Stimulated activated CD8-positive, alpha-beta memory T cell treated with anti-CD3 and anti-CD28 coated beads, Interleukin-15, amount 100 ng/mL, for 24 hours (primary cell): ENCODE data around the gene CRNKL1.
"Not testable (repeated sequence)": the region's sequence is repeated elsewhere in the genome, so short reads cannot be mapped to it uniquely, and the experiment has no call there.

Source experiments
- DNase-seq: peaks from one replicate; pipeline ENCODE4 v3.0.0-alpha.2; 2020; ENCODE audit warnings: low read depth

The CRNKL1 gene

DNA sequence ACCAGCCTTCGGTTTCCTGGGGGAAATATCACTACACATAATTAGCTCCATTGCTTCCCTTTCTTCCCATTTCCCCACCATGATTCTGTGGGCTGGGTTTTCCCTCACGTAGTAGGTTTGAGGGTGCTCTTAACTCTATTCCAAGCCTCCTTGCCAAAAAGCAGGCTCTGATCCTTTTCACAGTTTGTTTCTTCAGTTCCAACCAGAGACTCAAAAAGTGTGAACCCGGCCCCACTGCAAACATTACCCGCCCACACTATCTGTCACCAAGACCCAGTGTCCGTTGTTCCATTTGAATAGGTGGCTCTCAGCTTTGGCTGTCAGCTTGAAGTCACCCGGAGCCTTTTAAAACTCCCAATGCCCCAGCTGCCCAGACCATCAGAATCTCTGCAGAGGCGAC, 46.9 kb downstream of the CRNKL1 start:
- no peak for DNase-seq

DNA sequence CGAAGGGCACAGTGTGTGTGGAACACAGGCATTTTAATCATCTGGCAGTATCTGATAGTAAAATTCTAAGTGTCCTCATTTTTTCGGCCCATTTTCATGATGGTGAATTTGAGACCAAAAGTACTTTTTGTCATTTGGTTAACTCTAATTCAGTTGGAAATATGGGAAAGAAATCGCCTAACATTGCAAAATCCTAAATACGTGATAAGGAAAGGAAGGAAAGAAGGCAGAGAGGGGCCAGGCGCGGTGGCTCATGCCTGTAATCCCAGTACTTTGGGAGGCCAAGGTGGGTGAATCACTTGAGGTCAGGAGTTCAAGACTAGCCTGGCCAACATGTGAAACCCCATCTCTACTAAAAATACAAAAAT, 48.3 kb downstream of the CRNKL1 start:
- DNase-seq, result not testable (repeated sequence)

DNA sequence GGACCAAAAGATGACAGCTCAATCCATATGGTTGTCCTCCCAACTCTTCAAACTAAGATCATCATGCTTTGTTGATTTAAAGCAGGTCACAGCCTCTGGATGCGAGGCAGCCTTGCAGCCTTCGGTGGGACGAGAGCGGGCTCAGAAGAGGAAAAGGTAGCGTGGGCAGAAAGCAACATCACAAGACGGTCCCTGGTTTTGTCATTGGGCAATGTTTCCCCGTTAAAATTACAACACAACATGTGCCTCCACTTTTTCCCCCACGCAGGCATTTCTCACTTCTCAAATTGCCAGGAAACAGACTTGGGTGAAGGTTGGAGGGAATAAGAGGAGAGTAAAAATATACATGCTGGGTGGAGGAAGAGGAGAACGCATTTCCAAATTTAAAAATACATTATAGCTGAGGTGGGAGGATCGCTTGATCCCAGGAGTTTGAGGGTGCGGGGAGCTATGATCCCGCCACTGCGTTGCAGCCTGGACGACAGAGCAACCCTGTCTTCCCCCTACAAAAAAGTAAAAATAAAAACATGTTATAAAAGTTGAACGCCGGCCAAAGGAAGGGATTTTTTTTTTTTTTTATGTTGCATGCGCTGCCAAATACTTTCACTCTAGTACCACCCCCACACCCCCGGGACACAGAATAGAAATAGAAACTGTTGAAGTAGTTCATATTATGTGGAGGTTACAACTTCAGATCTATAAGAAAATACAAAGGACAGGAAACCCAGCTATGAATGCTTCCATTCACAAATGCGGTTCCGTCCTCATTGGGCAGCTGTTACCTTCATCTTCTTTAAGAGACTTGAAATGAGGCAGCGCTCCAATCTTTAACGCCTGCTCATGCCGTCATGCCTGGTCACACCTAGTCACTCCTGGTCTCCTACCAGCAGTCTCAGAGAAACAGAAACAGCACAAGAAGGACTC, 49.0 kb downstream of the CRNKL1 start:
- DNase-seq, result no peak

DNA sequence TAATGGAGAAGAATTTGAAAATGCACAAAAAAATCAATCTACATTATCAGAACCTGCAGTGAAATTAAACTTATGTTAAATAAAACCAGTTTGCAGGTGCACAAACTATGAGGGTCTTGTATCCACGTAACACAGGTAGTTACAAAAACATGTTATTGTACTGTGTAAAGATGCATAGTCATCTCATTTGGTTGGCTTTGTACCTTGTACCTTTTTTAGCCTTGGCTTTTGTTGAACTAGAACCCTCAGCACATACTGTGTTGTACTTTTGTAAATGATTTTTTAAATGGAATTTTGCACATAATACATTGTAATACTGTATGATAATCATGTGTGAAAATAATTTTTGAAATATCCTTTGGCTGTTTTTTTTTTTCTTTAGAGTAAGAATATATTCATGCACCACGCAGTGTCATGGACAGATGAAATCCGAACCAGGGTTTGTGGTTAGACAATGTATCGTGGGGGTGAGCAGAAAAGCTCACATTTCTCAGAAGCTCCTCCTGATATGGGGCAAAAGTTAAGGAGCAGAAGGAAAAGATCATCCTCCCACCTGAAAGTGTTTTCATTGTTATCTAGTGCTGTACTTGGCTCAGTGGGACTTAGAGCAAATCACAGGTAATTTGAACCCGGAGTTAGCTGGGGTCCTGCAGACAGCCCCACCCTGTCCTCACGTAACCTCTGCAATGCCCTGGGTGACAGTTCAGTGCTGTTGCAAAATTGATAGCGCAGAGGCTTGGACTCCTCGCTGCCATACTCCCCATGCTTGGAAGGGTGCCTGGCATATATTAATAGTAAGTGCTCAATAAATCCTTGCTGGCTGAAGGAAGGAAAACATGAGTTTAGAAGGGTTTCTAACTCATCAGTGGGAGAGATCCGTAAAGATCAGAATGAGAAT, 49.9 kb downstream of the CRNKL1 start:
- no peak for DNase-seq

DNA sequence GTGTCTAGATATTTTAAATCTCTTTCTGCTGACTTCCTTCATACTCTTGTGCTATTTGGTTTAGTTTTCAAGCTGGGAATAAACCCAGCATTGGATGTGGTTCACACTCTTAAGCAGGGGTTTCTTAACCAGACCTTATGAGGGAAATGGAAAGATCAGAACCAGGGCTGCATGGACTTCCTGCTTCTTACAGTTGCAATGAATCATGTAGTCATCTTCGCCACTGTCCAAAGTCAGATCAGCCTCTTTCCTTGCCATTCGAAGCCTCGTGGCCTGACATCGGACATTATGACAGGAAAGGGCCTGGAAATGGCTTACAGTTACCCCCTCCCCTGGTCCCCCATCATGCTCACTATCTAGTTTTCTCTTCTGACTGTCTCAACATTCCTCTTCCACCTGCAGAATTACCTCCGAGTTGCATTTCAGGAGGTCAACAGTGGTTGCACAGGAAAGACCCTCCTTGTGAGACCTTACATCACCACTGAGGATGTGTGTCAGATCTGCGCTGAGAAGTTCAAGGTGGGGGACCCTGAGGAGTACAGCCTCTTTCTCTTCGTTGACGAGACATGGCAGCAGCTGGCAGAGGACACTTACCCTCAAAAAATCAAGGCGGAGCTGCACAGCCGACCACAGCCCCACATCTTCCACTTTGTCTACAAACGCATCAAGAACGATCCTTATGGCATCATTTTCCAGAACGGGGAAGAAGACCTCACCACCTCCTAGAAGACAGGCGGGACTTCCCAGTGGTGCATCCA, 51.9 kb downstream of the CRNKL1 start:
- no peak for DNase-seq

DNA sequence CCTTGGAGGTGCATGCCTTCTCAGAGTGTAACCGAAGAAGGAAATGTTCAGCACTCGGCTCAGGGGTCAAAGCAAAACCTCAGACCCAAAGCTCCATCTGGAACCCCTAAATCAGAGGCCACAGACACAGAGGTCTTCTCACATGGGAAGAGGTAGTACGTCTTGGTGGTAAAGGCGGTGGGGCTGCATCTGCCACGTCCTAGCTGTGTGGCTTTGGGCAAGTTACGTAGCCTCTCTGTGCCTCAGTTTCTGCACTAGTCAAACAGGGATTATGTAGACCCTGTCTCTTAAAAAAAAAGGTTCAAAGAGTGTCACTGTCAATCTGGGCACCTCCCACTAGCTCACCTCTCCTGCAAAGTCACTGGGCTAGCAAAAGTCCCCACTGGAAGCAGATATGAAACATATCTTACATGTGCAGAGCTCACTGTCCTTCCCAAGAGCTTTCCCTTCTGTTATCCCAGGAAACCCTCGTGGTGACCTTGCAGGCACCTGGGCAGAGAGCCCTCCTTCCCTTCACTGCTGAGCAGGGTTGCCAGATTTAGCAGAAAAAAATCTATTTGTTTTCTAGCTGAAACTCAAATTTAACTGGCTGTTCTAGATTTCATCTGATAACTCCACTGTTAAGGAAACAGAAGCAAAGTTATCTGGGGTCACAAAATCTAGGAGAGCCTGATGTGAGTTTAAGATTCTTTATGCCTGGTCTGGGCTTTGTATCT, 53.1 kb downstream of the CRNKL1 start:
- no peak for DNase-seq

DNA sequence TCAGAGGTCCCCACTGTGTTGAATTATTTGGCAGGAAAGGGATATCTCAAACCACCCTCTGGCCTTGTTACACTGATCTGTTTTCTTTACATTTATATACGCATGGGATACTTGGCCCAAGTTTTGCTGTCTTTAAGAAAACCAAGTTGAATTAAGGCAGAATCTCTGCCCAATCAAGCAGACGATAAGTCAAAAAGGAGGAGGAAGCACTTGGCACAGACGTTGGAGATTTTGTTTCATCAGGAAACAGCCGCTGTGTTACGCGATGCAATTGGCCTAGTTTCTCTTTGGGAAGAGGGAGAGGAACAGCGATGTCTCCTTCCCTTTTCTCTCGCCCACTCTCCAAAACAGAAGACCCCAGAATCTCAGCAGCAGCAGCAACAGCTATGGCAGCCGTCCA, 55.3 kb downstream of the CRNKL1 start:
- no peak for DNase-seq

DNA sequence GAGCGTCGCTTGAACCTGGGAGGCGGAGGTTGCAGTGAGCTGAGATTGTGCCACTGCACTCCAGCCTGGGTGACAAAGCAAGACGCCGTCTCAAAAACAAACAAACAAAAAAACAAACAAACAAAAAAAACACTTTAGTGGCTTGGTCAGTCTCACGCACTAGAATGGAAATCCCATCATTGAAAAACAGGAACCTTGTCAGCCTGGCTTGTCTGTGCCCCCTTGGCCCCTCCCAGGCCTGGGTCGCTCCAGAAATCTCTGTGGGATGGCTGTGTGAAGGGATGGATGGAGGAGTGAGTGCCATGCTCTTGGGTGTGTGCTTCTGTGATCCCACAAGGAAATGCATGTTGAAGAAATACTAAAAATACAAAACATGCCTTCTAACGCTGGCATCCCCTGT, 56.0 kb downstream of the CRNKL1 start:
- DNase-seq, result no peak

DNA sequence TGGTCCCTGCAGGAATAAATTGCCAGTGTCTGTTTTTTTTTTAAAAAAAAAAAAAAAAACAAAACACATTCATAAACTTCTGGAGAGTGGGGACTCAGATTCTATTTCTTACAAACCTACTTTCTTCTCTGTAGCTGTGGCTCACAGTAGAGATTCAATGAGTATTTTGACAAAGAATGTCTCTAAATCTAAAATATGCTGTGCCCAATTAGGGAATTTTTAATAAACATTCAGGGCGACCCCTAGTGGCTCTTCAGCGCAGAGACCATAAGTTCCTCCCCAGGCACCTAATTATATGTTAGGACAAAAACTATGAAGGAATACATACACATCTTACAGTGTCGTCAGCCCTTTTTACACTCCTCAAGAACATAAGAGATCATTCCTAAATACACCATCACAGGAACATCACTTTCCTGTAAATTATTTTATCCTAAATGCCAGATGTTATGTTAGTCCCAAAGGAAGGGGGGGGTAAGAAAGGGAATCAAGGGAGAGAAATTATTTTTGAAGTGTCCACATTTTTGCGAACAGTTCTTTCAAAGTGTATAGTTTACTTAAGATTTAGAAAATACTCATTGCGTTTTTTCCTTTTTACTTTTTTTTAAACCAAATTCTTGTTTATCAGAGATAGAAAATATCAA, 56.9 kb downstream of the CRNKL1 start:
- no peak for DNase-seq

DNA sequence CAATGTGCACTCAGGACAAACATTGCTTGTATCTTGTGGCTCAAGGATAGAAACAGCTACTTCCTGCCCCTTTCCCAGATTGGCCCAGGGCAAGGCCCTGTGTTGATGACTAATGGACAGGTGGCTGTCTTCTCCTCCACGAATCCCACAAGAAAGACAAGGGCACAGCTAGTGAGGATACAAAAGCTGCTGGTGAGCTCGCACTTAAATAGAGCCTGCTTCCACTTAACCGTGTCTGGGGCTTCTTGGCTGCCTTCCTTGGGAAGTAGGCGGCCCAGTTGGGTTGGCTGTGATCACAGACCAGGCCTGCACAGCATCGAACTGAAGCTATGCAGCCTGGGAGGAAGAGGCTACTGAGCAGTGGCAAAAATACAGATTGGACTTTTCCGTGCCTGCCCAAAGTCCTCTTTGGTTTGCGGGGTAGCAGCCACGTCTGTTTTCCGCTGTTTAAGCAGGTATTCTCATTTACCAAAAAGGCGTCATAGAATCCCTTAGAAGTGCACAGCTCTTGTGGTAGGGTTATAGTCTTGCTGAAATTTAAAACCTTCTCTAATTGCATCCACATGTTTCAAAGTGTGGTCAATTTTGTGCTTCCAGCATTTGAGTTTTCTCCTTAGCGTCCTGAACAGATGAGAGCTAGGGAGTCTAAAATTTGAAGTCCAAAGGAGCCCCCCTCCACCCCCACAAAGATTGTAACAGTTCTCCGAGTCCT, 58.2 kb downstream of the CRNKL1 start:
- no peak for DNase-seq

DNA sequence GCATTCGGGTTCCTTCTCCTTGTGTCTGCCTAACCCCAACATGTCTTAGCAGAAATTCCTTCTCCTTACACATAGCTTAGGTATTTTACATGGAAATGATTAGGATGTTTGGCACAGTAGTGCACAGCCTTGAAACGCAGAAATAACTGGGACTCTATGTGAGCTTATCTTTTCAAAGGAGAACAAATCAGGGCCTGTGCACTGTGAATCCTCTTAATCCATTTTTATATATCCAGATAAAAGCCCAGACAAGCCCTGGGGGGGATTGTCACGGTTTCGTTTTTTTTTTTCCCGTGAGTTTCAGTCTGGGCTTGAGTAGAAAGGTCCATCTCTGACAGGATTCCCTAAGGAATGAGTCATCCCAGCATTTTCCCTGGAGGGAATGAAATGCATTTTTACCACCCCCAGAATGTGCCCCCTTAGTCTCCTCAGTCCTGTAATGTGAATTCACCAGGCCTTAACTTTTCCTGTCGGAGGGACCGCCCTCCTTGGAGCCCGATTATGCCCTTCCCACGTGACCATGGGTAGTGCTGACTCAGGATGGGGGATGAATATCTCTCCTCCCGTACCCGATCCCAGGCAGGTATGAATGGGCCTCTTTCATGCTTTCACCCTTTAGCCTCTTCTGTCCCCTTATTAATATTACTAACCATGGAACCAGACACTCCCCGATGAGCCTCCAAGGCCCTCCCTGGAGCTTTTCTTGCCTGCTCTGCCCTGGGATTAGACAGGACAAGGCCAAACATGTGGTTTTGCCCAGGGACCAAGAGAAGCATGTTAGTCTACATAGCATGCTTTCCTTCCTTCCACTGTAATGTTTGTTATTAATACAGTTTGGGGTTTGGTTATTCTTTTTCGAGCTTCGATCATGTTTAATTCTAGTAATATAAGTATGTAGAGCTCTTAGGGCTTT, 59.0 kb downstream of the CRNKL1 start:
- DNase-seq, result no peak

DNA sequence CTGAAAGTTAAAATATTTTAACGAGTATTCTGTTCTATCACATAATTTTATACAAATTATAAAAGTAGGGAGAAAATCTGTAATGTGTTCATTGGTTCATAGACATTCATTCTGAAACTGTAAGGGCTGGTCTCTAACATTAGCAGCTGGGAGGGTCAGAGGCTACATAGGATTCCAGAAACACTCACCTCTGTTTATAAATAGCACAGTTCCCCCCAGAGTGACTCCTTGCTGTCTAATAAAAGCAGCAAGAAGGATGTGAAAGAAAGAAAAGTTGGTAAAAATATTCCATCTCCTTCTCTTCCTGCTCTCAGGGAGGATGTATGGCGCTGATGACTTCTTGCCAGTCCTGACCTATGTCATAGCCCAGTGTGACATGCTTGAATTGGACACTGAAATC, 60.4 kb downstream of the CRNKL1 start:
- no peak for DNase-seq

DNA sequence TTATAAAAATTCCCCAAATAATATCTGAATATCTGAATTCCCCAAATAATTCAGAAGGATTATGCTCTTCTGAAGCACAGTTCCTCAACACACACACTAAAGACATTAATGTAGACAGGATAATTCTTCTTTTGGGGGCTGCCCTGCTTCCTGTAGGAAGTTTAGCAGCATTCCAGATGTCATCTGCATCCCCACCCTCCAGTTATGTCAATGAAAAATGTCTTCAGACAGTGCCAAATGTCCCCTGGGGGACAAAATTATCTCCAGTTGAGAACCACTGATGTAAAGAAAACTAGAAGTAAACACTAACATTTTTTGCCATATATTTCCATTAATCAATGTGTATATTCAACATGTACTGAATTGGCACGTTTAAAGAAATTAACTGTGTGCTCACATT, 61.0 kb downstream of the CRNKL1 start:
- DNase-seq, result no peak

DNA sequence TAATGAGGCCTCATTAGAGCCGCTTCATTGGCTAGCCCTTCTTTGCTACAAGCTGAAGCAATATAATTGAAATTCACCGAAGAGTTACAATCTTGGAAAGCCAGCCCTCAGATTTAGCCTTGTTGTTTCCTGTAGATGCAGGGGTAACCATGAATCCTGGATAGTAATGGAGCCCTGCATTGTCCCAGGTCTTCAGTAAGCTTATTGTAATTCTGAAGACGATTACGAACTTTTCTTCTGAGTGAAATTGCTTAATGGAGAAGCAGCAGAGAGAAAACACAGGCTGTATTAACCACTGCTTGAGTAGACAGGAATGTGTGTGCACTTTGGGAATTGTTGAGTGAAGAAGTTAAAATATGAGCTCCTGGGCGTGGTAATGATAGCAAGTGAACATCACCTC, 61.4 kb downstream of the CRNKL1 start:
- DNase-seq, result no peak

DNA sequence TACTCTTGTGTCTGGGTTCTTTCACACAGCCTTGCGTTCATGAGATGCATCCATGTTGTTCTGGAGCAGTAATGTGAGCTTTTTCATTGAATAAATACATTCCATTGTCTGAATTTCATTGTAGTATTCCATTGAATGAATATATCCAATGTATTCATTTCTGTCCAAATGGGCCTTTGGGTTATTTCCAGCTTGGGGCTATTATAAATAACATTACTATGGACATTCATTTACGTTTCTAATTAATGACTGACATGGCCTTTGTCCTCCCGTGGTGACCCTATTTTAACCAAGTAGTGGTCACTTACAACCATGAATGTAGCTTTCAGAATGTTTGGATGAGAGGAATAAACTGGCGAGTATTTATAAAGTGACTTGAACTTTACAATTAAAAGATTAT, 65.2 kb downstream of the CRNKL1 start:
- no peak for DNase-seq

DNA sequence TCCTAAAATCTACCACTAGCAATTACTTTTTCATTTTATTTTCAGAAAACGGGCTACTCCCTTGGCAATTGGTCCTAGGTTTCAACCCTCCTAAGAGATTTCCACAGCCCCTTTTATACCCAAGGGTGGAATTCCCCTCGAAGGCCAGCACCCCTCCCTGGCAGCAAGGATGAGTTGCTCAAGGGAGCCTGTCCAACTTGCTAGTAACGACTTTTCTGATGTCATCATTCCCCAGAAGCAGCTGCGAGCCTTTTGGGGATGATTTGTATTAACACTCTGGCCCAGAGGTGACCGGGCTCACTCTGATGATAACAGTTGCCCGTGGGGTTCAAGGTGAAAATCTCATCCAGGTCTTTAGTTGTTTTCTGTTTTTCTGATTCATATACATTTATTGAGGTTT, 65.8 kb downstream of the CRNKL1 start:
- DNase-seq, result no peak
